NB4 (cell line): ENCODE data around the gene LALBA.

Source experiments
- MYC ChIP-seq: IDR thresholded peaks from 2 replicates; pipeline ENCODE4 v1.6.1; 2011; ENCODE audit warnings: low read depth, low read length
- TF ChIP-seq, protein P1 (sequence below): IDR thresholded peaks from one replicate; pipeline ENCODE4 v1.5.1; 2012; ENCODE audit warnings: low read depth, low read length

GRCh38 chr12:48572326-48572725 lies 2.5 kb upstream of the LALBA start:
- TF ChIP-seq, protein P1, sequence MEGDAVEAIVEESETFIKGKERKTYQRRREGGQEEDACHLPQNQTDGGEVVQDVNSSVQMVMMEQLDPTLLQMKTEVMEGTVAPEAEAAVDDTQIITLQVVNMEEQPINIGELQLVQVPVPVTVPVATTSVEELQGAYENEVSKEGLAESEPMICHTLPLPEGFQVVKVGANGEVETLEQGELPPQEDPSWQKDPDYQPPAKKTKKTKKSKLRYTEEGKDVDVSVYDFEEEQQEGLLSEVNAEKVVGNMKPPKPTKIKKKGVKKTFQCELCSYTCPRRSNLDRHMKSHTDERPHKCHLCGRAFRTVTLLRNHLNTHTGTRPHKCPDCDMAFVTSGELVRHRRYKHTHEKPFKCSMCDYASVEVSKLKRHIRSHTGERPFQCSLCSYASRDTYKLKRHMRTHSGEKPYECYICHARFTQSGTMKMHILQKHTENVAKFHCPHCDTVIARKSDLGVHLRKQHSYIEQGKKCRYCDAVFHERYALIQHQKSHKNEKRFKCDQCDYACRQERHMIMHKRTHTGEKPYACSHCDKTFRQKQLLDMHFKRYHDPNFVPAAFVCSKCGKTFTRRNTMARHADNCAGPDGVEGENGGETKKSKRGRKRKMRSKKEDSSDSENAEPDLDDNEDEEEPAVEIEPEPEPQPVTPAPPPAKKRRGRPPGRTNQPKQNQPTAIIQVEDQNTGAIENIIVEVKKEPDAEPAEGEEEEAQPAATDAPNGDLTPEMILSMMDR, result no peak
- no peak for TF ChIP-seq MYC
